NCI-H345 treated with DMSO at 0.1 percent for 48 hours (cell line): Measurements from ENCODE around the gene POU3F1.
"Not testable (repeated sequence)": the region's sequence is repeated elsewhere in the genome, so short reads cannot be mapped to it uniquely, and the experiment has no call there.

Experiments
- DNase-seq: peaks from one replicate; lab custom pipeline; 2025; ENCODE audit not compliant: unreplicated experiment; lab: John Stamatoyannopoulos, UW

POU3F1 gene

GRCh38 chr1:38050397-38051078 lies 3.9 kb upstream of the POU3F1 start:
- DNase-seq = no peak

GRCh38 chr1:38047603-38048141 lies 1.1 kb upstream of the POU3F1 start:
- DNase-seq = no peak

GRCh38 chr1:38046884-38047602 lies 450 bp upstream of the POU3F1 start:
- DNase-seq = peak; percentile 33

- no peak for DNase-seq
These were observed 926 bp downstream of the POU3F1 start for GRCh38 chr1:38045401-38046332.

GRCh38 chr1:38044221-38045215 lies 2.1 kb downstream of the POU3F1 start:
- no peak for DNase-seq

GRCh38 chr1:38043036-38043747 lies 3.4 kb downstream of the POU3F1 start:
- no peak for DNase-seq

- DNase-seq = no peak
These were observed 4.4 kb downstream of the POU3F1 start for GRCh38 chr1:38041936-38042834.

- no peak for DNase-seq
These were observed 7.1 kb downstream of the POU3F1 start for GRCh38 chr1:38039331-38040088.

GRCh38 chr1:38038861-38039260 lies 7.7 kb downstream of the POU3F1 start:
- no peak for DNase-seq

- no peak for DNase-seq
These were observed 9.2 kb downstream of the POU3F1 start for GRCh38 chr1:38037221-38037939.

- no peak for DNase-seq
These were observed 11.7 kb downstream of the POU3F1 start for GRCh38 chr1:38034871-38035270.

- not testable (repeated sequence) for DNase-seq
These were observed 13.6 kb downstream of the POU3F1 start for GRCh38 chr1:38032992-38033391.

- DNase-seq = no peak
These were observed 15.1 kb downstream of the POU3F1 start for GRCh38 chr1:38031513-38031866.

- no peak for DNase-seq
These were observed 15.7 kb downstream of the POU3F1 start for GRCh38 chr1:38030596-38031512.

- DNase-seq = no peak
These were observed 16.7 kb downstream of the POU3F1 start for GRCh38 chr1:38029685-38030511.
